Measurements from ENCODE around the gene ALOXE3.

The ALOXE3 gene

DNA sequence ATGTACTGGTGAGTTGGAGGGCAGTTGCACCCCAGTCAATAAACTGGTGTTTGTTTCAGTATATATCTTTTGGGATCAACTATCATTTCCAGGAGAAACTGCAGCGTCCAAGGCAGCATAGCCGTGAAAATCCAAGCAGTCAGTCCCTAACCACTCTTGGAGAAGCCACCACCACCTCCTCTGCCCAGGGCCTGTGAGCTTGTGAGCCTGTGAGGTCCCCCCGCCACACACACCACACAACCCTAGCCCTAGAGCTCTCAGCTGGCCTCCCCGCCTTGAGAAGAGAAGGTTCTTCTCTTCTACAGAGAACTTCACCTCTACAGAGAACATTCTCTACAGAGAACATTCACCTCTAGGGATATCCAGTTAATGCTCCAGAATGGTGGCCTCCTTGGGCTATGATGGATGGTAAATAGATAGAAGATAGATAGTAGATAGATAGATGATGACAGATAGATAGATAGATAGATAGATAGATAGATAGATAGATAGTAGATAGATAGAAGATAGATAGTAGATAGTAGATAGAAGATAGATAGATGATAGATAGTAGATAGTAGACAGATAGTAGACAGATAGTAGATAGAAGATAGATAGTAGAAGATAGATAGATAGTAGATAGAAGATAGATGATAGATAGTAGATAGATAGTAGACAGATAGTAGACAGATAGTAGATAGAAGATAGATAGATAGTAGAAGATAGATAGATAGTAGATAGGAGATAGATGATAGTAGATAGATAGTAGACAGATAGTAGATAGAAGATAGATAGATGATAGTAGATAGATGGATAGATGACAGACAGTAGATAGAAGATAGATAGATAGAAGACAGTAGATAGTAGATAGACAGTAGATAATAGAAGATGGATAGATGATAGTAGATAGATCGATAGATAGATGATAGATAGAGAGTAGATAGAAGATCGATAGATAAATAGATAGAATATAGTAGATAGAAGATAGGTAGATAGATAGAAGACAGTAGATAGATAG lies 65.8 kb downstream of the ALOXE3 start:
- Mint-ChIP-seq H3K4me3 (no peak overlapping the region), H3K27ac (no peak overlapping the region), H3K27me3 (no peaks in the 10 kb centered on the region), H3K9me3 (no peaks in the 10 kb centered on the region), H3K4me1 (peaks cover 21% of the 10 kb centered on the region), H3K36me3 (no peaks in the 10 kb centered on the region)
- no peak for ATAC-seq

DNA sequence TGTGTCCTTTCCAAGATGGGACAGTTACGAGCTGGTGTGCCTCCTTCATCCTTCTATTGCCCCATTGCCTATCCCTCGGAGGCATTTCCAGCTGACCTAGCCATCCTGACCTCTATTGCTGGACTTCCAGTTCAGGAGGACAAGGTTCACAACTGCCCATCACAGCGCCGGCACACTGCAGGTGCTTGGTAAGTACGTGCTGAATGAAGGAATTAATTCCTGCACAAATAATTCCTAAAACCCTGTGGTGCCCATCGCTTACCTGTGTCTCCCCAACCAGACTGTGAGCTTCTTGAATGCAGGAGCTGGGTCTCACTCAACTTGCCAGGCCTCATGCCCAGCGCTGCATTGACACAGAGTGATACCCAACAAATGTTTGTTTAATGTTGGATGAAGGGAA lies 66.5 kb downstream of the ALOXE3 start:
- no peak for ATAC-seq
- peaks cover 2% of the 10 kb centered on the region for H3K27me3 Mint-ChIP-seq
- no peak overlapping the region for H3K4me3 Mint-ChIP-seq
- no peaks in the 10 kb centered on the region for H3K9me3 Mint-ChIP-seq
- no peak overlapping the region for H3K27ac Mint-ChIP-seq
- H3K36me3 Mint-ChIP-seq = no peaks in the 10 kb centered on the region
- H3K4me1 Mint-ChIP-seq = peaks cover 14% of the 10 kb centered on the region

DNA sequence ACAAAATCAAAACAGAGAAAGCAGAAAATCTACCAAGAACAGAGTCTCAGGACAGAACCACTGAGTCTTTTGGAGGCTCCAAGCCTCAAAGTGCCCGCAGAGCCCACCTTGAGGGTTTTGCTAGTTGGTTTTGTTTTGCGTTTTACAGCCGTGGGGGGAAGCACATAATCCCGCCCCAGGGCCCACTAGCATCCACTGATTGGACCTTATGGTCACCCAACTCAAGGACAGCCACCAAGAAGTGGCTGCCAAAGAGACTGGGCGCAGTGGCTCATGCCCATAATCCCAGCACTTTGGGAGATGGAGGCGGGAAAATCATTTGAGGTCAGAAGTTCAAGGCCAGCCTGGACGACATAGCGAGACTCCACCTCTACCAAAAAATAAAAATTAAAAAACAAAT lies 69.6 kb downstream of the ALOXE3 start:
- H3K9me3 Mint-ChIP-seq = no peaks in the 10 kb centered on the region
- H3K27me3 Mint-ChIP-seq = peaks cover 28% of the 10 kb centered on the region
- no peak for ATAC-seq
- no peaks in the 10 kb centered on the region for H3K4me1 Mint-ChIP-seq
- no peak overlapping the region for H3K4me3 Mint-ChIP-seq
- H3K36me3 Mint-ChIP-seq = no peaks in the 10 kb centered on the region
- no peak overlapping the region for H3K27ac Mint-ChIP-seq

DNA sequence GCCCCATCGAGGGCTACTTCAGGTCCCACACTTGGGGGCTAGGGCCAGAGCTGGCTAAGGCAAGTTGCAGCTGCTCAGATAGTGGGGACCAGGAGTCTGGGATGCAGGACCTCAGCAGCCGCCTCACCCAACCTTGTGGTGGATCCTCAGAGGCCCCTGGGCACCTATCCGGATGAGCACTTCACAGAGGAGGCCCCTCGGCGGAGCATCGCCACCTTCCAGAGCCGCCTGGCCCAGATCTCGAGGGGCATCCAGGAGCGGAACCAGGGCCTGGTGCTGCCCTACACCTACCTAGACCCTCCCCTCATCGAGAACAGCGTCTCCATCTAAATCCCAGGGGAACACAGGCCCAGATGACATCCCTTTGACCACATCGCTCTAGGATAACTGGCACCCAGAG lies 70.1 kb downstream of the ALOXE3 start:
- H3K27me3 Mint-ChIP-seq = peaks cover 33% of the 10 kb centered on the region
- no peaks in the 10 kb centered on the region for H3K9me3 Mint-ChIP-seq
- ATAC-seq = no peak
- no peaks in the 10 kb centered on the region for H3K36me3 Mint-ChIP-seq
- no peaks in the 10 kb centered on the region for H3K4me1 Mint-ChIP-seq
- H3K27ac Mint-ChIP-seq = no peak overlapping the region
- H3K4me3 Mint-ChIP-seq = no peak overlapping the region

DNA sequence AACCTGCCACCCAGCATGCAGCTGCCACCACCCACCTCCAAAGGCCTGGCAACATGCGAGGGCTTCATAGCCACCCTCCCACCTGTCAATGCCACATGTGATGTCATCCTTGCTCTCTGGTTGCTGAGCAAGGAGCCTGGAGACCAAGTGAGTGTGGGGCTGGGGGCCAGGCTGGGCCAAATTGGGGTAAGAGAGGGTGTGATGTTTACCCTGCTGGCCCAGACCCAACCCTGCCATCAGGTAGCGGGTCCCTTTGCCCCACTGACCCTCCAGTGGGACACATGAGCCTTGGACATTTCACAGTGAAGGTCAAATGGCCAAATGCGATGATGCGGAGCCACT lies 70.6 kb downstream of the ALOXE3 start:
- Mint-ChIP-seq H3K4me1 (no peaks in the 10 kb centered on the region), H3K9me3 (no peaks in the 10 kb centered on the region)

DNA sequence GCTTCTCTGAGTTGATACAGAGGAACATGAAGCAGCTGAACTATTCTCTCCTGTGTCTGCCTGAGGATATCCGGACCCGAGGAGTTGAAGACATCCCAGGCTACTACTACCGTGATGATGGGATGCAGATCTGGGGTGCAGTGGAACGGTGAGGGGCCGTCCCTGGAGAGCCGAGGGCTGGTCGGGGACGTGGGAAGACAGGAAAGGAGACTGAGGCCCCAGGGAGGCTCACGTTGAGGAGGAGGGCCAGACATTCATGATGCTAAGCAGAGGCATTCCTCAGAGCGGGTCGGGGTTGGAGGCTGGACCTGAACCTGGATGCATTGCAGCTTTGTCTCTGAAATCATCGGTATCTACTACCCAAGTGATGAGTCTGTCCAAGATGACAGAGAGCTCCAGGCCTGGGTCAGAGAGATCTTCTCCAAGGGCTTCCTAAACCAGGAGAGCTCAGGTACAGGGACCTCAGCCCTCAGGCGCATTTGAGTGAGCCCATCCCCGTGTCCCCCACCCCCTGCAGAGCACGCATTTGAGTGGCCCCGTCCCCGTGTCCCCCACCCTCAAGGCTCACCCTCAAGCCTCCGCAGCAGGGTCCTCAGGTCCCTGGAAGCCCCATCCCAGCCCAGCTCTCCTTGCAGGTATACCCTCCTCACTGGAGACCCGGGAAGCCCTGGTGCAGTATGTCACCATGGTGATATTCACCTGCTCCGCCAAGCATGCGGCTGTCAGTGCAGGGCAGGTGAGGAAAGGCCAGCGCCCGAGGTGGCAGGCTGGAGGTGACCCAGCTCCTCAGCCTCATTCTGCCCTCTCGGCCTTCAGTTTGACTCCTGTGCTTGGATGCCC lies 71.2 kb downstream of the ALOXE3 start:
- no peak overlapping the region for H3K4me3 Mint-ChIP-seq
- no peaks in the 10 kb centered on the region for H3K4me1 Mint-ChIP-seq
- ATAC-seq = no peak
- H3K9me3 Mint-ChIP-seq = no peaks in the 10 kb centered on the region
- H3K36me3 Mint-ChIP-seq = no peaks in the 10 kb centered on the region
- H3K27ac Mint-ChIP-seq = no peak overlapping the region
- peaks cover 39% of the 10 kb centered on the region for H3K27me3 Mint-ChIP-seq

More for the DNA sequence above, 70.6 kb downstream of the ALOXE3 start:
- ATAC-seq = no peak
- H3K27me3 Mint-ChIP-seq = peaks cover 38% of the 10 kb centered on the region
- H3K36me3 Mint-ChIP-seq = no peaks in the 10 kb centered on the region
- H3K27ac Mint-ChIP-seq = no peak overlapping the region
- no peak overlapping the region for H3K4me3 Mint-ChIP-seq

DNA sequence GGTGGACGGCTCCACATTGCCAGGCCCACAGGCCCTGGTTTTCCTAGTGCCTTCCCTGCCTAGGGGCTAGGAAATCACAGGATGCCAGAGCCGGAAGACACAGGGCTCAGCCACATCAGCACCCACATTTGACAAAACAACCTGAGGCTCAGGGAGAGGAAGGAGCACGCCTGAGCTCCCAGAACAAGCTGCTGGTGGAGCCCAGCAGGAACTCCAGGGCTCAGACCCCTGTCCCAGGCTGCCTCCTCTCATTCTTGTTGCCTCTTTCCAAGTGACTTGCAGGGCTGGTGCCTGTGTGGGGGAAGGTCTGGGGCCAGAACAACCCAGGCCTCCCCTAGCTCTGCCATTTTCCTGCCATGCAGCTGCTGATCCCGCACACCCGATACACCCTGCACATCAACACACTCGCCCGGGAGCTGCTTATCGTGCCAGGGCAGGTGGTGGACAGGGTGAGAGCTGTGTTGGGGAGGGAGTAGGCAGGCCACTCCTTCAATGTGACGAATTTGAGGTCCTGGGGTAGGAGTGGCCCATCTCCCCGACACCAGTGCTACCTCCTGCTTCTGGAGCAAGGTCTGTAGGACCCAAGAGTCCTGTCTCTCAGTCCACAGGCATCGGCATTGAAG lies 71.9 kb downstream of the ALOXE3 start:
- Mint-ChIP-seq H3K4me1 (no peaks in the 10 kb centered on the region), H3K27ac (no peak overlapping the region), H3K36me3 (no peaks in the 10 kb centered on the region), H3K27me3 (peaks cover 41% of the 10 kb centered on the region), H3K4me3 (no peak overlapping the region), H3K9me3 (no peaks in the 10 kb centered on the region)
- ATAC-seq = no peak
